ENCODE results near the gene FUT2.
A peak's percentile ranks its signal among the peaks of the same experiment; 100 is the strongest.

- TF ChIP-seq, protein P1, sequence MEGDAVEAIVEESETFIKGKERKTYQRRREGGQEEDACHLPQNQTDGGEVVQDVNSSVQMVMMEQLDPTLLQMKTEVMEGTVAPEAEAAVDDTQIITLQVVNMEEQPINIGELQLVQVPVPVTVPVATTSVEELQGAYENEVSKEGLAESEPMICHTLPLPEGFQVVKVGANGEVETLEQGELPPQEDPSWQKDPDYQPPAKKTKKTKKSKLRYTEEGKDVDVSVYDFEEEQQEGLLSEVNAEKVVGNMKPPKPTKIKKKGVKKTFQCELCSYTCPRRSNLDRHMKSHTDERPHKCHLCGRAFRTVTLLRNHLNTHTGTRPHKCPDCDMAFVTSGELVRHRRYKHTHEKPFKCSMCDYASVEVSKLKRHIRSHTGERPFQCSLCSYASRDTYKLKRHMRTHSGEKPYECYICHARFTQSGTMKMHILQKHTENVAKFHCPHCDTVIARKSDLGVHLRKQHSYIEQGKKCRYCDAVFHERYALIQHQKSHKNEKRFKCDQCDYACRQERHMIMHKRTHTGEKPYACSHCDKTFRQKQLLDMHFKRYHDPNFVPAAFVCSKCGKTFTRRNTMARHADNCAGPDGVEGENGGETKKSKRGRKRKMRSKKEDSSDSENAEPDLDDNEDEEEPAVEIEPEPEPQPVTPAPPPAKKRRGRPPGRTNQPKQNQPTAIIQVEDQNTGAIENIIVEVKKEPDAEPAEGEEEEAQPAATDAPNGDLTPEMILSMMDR (IDR thresholded peaks at IDR 0.05), result no peak
- peak in 1 of 2 donors; percentile 39 for TF ChIP-seq POLR2A (IDR thresholded peaks at IDR 0.05)
Observed at GRCh38 chr19:48718711-48719231, 23.0 kb downstream of the FUT2 start.
